ENCODE measurements around the gene KCNK17. TPM values are rescaled to one million over a fixed set of nuclear protein-coding genes. Genes with fewer than 3 reads are reported as not detected.
A peak's percentile ranks its signal among the peaks of the same experiment; 100 is the strongest.

Gene KCNK17
- total RNA-seq, 1 experiment from 2014 or later, result not detected

DNA sequence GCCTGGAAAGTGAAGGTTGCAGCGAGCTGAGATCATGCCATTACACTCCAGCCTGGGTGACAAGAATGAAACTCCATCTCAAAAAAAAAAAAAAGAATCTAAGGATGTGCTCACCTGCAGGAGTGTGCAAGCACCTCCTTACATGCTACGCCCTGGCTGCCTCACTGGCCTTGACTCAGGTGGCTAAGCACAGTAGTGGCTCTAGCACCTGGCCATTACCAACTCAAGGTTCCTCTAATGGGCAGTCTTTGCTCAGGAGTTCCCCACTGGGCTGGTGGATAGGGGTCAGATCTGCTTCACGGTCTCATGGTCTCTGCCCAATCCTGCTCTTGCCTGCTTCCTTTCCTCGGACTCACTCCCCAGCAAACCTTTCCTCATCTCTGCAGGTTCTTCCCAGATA lies 39.7 kb downstream of the KCNK17 start:
- Histone ChIP-seq H3K27ac (ENCODE audit: low read length) (no peak overlapping the region), H3K4me2 (ENCODE audit: low read length) (no peak overlapping the region), H3F3A (ENCODE audit: low read length, unreplicated experiment) (no peaks in the 10 kb centered on the region), H4K20me1 (ENCODE audit: low read length) (no peaks in the 10 kb centered on the region), H3K4me1 (ENCODE audit: insufficient read depth, low read length) (peaks cover 1% of the 10 kb centered on the region; the same call in 1 of the 2 replicates), H3K36me3 (ENCODE audit: low read depth, low read length) (no peaks in the 10 kb centered on the region), H3K79me2 (ENCODE audit: low read length) (no peaks in the 10 kb centered on the region), H3K4me3 (ENCODE audit: low read length) (no peak overlapping the region), H3K9me3 (ENCODE audit: low read length) (no peaks in the 10 kb centered on the region), H3K27me3 (ENCODE audit: low read length) (no peaks in the 10 kb centered on the region), H2AFZ (ENCODE audit: low read length) (no peak overlapping the region), H3K9ac (ENCODE audit: low read length) (no peak overlapping the region), H3K9me2 (replicated peaks; ENCODE audit: low read length) (no peaks in the 10 kb centered on the region)
- BruUV-seq (replicated peaks), result no TSS peak
- ATAC-seq, result no peak
- CTCF ChIA-PET, result no interaction called here
- POLR2A ChIA-PET (ENCODE audit: unreplicated experiment), result no interaction called here
- DNase-seq, result no peak
- TF ChIP-seq EZH2 (IDR thresholded peaks at IDR 0.05; ENCODE audit: low read length, unreplicated experiment) (no peak), CTCF (conservative IDR thresholded peaks at IDR 0.05; ENCODE audit: low read depth, low read length) (no peak), EZH2phosphoT487 (IDR thresholded peaks at IDR 0.05; ENCODE audit: borderline replicate concordance, low read length) (no peak)
- intact Hi-C loops (cut with micrococcal nuclease), result no loop called here

DNA sequence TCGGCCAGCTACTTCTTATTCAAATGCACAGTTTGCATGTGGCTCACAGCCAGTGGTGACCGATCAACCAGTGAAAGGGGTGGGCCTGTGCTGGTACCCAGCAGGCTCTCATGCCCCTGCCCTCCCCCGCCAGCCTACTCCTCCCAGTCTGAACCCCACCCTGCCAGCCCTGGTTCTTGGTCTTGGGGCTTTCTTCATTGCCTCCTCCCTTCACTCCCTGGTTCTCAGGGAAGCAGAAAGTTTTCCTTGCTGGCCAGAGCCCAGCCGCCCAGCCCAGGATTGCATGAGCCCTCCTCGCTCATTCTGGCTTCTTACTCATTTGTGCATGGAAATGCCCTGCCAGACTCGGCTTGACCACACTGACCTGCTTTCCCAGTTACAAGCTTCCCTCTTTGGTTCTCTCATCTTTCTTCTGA lies 40.8 kb downstream of the KCNK17 start:
- no peaks in the 10 kb centered on the region for H3K4me1 ChIP-seq (ENCODE audit: insufficient read depth, low read length)
- no peaks in the 10 kb centered on the region for H3F3A ChIP-seq (ENCODE audit: low read length, unreplicated experiment)
- no peak for DNase-seq
- no peak overlapping the region for H2AFZ ChIP-seq (ENCODE audit: low read length)
- no peak overlapping the region for H3K27ac ChIP-seq (ENCODE audit: low read length)
- H3K27me3 ChIP-seq (ENCODE audit: low read length), result no peaks in the 10 kb centered on the region
- no peaks in the 10 kb centered on the region for H3K79me2 ChIP-seq (ENCODE audit: low read length)
- H3K4me3 ChIP-seq (ENCODE audit: low read length), result no peak overlapping the region
- H3K4me2 ChIP-seq (ENCODE audit: low read length), result no peak overlapping the region
- no peaks in the 10 kb centered on the region for H3K9me2 ChIP-seq (replicated peaks; ENCODE audit: low read length)
- no peaks in the 10 kb centered on the region for H3K36me3 ChIP-seq (ENCODE audit: low read depth, low read length)
- BruUV-seq (replicated peaks), result no TSS peak
- no peaks in the 10 kb centered on the region for H4K20me1 ChIP-seq (ENCODE audit: low read length)
- H3K9me3 ChIP-seq (ENCODE audit: low read length), result no peaks in the 10 kb centered on the region
- ChIA-PET POLR2A (ENCODE audit: unreplicated experiment) (no interaction called here), CTCF (no interaction called here)
- TF ChIP-seq CTCF (conservative IDR thresholded peaks at IDR 0.05; ENCODE audit: low read depth, low read length), result no peak
- TF ChIP-seq EZH2phosphoT487 (IDR thresholded peaks at IDR 0.05; ENCODE audit: borderline replicate concordance, low read length), result no peak
- TF ChIP-seq EZH2 (IDR thresholded peaks at IDR 0.05; ENCODE audit: low read length, unreplicated experiment), result no peak
- H3K9ac ChIP-seq (ENCODE audit: low read length), result no peak overlapping the region
- intact Hi-C loops (cut with micrococcal nuclease), result no loop called here
- no peak for ATAC-seq

DNA sequence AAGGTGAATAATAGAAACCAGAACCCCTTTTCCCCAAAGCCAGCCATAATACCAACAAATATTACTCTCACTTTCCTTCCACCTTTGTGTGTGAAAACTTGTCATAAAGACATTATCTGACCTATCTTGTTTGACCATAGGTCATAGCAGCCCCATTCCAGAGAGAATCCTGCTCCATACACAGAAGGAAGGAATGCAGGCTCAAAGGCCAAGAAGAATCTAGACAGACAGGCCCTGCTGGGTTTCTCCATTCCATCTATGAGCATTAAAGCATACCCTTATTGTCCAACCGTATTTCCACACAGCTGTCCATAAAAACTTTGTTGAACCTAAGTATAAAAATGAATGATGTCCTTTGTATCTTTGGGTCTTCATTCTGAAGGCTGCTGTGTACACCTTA lies 44.3 kb downstream of the KCNK17 start:
- ATAC-seq, result no peak
- ChIA-PET POLR2A (ENCODE audit: unreplicated experiment) (no interaction called here), CTCF (no interaction called here)
- Histone ChIP-seq H3K79me2 (ENCODE audit: low read length) (no peaks in the 10 kb centered on the region), H3K36me3 (ENCODE audit: low read depth, low read length) (no peaks in the 10 kb centered on the region), H3K27me3 (ENCODE audit: low read length) (no peaks in the 10 kb centered on the region), H3K4me3 (ENCODE audit: low read length) (no peak overlapping the region), H3K27ac (ENCODE audit: low read length) (no peak overlapping the region), H3K9ac (ENCODE audit: low read length) (no peak overlapping the region), H4K20me1 (ENCODE audit: low read length) (no peaks in the 10 kb centered on the region), H2AFZ (ENCODE audit: low read length) (no peak overlapping the region), H3K4me1 (ENCODE audit: insufficient read depth, low read length) (peaks cover 4% of the 10 kb centered on the region; the same call in 1 of the 2 replicates), H3K9me2 (replicated peaks; ENCODE audit: low read length) (no peaks in the 10 kb centered on the region), H3K4me2 (ENCODE audit: low read length) (0 out of 2 replicates have a peak overlapping the region, but pooled peaks have one; percentile 26), H3K9me3 (ENCODE audit: low read length) (no peaks in the 10 kb centered on the region), H3F3A (ENCODE audit: low read length, unreplicated experiment) (no peaks in the 10 kb centered on the region)
- no TSS peak for BruUV-seq (replicated peaks)
- no peak for TF ChIP-seq EZH2phosphoT487 (IDR thresholded peaks at IDR 0.05; ENCODE audit: borderline replicate concordance, low read length)
- intact Hi-C loops (cut with micrococcal nuclease), result no loop called here
- DNase-seq, result peak; percentile 46

Data from PC-3 (cell line).